LNCAP (cell line): ENCODE results near the gene ADAMTS16.

Experiments
- CTCF ChIP-seq: fragments of 450-650 bp; IDR thresholded peaks from 2 replicates; pipeline ENCODE4 v1.5.1; 2017; ENCODE audit warnings: mild to moderate bottlenecking

ADAMTS16 gene

GRCh38 chr5:5351288-5351979, 211.3 kb downstream of the ADAMTS16 start:
- TF ChIP-seq CTCF, result no peak

- no peak for TF ChIP-seq CTCF
These were observed 212.5 kb downstream of the ADAMTS16 start for GRCh38 chr5:5352675-5353074.

GRCh38 chr5:5353681-5354080, 213.6 kb downstream of the ADAMTS16 start:
- TF ChIP-seq CTCF, result no peak

- TF ChIP-seq CTCF, result no peak
These were observed 216.6 kb downstream of the ADAMTS16 start for GRCh38 chr5:5356765-5357164.

- no peak for TF ChIP-seq CTCF
These were observed 219.5 kb downstream of the ADAMTS16 start for GRCh38 chr5:5359618-5360017.

GRCh38 chr5:5360363-5360940, 220.3 kb downstream of the ADAMTS16 start:
- no peak for TF ChIP-seq CTCF

GRCh38 chr5:5360941-5361520, 220.9 kb downstream of the ADAMTS16 start:
- no peak for TF ChIP-seq CTCF
